HL-60 (cell line): ENCODE results near the gene GRIP2.

Source experiments
- CTCF ChIP-seq: IDR thresholded peaks from one replicate; pipeline ENCODE4 v1.5.1; 2011; ENCODE audit warnings: low read length, control low read depth, inconsistent platforms; ENCODE audit not compliant: insufficient read depth
- POLR2AphosphoS5 ChIP-seq: IDR thresholded peaks from 2 replicates; pipeline ENCODE4 v1.6.1; 2012; ENCODE audit warnings: low read depth

- no peak for TF ChIP-seq CTCF
- TF ChIP-seq POLR2AphosphoS5, result no peak
These were observed 98.2 kb downstream of the GRIP2 start for GRCh38 chr3:14441920-14442300.
